ENCODE data around the gene NAGA. TPM values are rescaled to one million over a fixed set of nuclear protein-coding genes. Genes with fewer than 3 reads are reported as not detected.

The NAGA gene
- total and polyA plus RNA-seq, 2 donors (not counting 3 experiments of a cell fraction or from before 2014, with no cell fraction given) = 29.0 to 63.4 TPM

DNA sequence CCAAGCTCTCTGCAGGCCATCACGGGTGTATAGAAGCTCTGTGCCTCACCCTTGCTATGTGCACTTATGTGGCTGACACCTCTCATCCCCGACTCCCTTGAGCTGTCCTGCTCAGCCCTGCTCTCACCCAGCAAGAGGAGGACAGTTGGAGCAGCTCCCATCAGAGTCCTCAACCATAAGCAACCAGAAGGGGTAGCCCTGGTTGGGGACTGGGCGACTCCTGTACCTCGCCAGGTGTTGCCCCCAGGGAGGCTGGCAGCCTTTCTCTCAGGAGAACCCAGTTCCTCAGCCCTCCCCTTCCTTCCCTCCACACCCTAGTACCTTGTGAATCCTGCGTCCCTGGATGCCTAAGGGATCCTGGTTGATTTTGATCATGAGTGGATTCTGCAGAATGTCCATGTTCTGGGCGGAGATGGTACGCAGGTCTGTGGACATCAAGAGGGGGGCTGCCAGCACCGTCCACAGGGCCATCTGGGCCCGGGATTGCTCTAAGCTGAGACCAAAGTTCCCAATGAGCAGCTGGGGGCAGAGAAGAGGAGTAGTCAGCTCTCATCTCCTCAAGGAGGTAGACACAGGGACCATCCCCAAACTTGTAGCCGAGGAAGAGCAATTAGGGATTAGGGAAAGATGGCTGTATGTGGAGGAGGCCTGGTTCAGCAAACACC lies 8.0 kb downstream of the NAGA start:
- DNase-seq (ENCODE audit: low read depth, low spot score) (no peak), FAIRE-seq (no peak)
- Histone ChIP-seq H3K9me1 (replicated peaks; ENCODE audit: control insufficient read depth, extremely low read depth, insufficient read depth, low read length) (no peaks in the 10 kb centered on the region), H4K20me1 (replicated peaks; ENCODE audit: control insufficient read depth, extremely low read depth, insufficient read depth, low read length) (no peaks in the 10 kb centered on the region), H3K9ac (replicated peaks; ENCODE audit: extremely low read depth, insufficient read depth, low read length) (no peak overlapping the region), H3K27me3 (ENCODE audit: control insufficient read depth in 2 of 2, insufficient read depth in 2 of 2, low read length in 2 of 2) (no peaks in the 10 kb centered on the region), H3K4me1 (ENCODE audit: control insufficient read depth, extremely low read depth, insufficient read depth, low read length) (no peaks in the 10 kb centered on the region), H3K9me3 (replicated peaks; ENCODE audit: control insufficient read depth, insufficient read depth, low read length) (no peaks in the 10 kb centered on the region), H3K4me2 (ENCODE audit: insufficient read depth, low read length) (no peak overlapping the region), H3K4me3 (replicated peaks in 1 of 3; ENCODE audit: insufficient read depth in 1 of 3, low read depth in 1 of 3, low read length in 3 of 3) (no peak overlapping the region), H3K27ac (ENCODE audit: insufficient read depth, low read depth, low read length) (no peak overlapping the region), H3K36me3 (ENCODE audit: control insufficient read depth in 2 of 2, extremely low read depth in 1 of 2, insufficient read depth in 2 of 2, low read length in 2 of 2) (peaks cover 5 to 9% of the 10 kb centered on the region in 2 experiments), H3K79me2 (ENCODE audit: control insufficient read depth, insufficient read depth, low read length) (no peaks in the 10 kb centered on the region), H2AFZ (ENCODE audit: low read depth, low read length) (no peak overlapping the region)
- intact Hi-C loops (cut with micrococcal nuclease) = no loop called here
- dilution Hi-C loops (cut with MboI; ENCODE audit: extremely low pct_ligation_motif_present, low sequenced_read_pairs) = no loop called here
- TF ChIP-seq, protein P1, sequence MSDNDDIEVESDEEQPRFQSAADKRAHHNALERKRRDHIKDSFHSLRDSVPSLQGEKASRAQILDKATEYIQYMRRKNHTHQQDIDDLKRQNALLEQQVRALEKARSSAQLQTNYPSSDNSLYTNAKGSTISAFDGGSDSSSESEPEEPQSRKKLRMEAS (IDR thresholded peaks at IDR 0.05; ENCODE audit: insufficient read depth, insufficient read length) = no peak
- TF ChIP-seq POLR2AphosphoS5 (IDR thresholded peaks at IDR 0.05; ENCODE audit: insufficient read depth, low read depth, low read length) (no peak), EZH2 (IDR thresholded peaks at IDR 0.05; ENCODE audit: borderline replicate concordance, low read depth, low read length, severe bottlenecking) (no peak), MYC (IDR thresholded peaks at IDR 0.05; ENCODE audit: low read depth, low read length) (no peak), GATA2 (IDR thresholded peaks at IDR 0.05; ENCODE audit: insufficient read depth, insufficient read length, low read depth, low read length) (no peak), FOS (IDR thresholded peaks at IDR 0.05; ENCODE audit: borderline replicate concordance, insufficient read depth, low read length) (no peak), JUN (IDR thresholded peaks at IDR 0.05; ENCODE audit: borderline replicate concordance, insufficient read depth, insufficient read length, low read depth) (no peak), POLR2A (IDR thresholded peaks at IDR 0.05; ENCODE audit: low read depth, low read length) (no peak)
- TF ChIP-seq, protein P2, sequence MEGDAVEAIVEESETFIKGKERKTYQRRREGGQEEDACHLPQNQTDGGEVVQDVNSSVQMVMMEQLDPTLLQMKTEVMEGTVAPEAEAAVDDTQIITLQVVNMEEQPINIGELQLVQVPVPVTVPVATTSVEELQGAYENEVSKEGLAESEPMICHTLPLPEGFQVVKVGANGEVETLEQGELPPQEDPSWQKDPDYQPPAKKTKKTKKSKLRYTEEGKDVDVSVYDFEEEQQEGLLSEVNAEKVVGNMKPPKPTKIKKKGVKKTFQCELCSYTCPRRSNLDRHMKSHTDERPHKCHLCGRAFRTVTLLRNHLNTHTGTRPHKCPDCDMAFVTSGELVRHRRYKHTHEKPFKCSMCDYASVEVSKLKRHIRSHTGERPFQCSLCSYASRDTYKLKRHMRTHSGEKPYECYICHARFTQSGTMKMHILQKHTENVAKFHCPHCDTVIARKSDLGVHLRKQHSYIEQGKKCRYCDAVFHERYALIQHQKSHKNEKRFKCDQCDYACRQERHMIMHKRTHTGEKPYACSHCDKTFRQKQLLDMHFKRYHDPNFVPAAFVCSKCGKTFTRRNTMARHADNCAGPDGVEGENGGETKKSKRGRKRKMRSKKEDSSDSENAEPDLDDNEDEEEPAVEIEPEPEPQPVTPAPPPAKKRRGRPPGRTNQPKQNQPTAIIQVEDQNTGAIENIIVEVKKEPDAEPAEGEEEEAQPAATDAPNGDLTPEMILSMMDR (IDR thresholded peaks at IDR 0.05; ENCODE audit: extremely low read depth in 1 of 2, insufficient read depth in 1 of 2, low read depth in 1 of 2, low read length in 2 of 2) = no peak
- BruUV-seq (replicated peaks) = no TSS peak
- POLR2A ChIA-PET = no interaction called here
- CTCF ChIA-PET = no interaction called here

Measured in endothelial cell of umbilical vein (primary cell).